Measurements from ENCODE around the gene ZNF516. TPM values are rescaled to one million over a fixed set of nuclear protein-coding genes. Genes with fewer than 3 reads are reported as not detected.

The ZNF516 gene
- polyA plus RNA-seq, 2 of the 4 experiments (the other 2 are of a cell fraction), result 3.9 to 4.9 TPM

GRCh38 chr18:76358774-76359173, 136.3 kb downstream of the ZNF516 start:
- CTCF ChIA-PET, result interaction anchor here (1.2 kb wide), 1 partner anchor 9 kb away, joined by 4 read pairs; no protein-coding TSS in a partner anchor
- Histone ChIP-seq H3K4me1 (no peaks in the 10 kb centered on the region), H3K4me3 (no peak overlapping the region), H3K27ac (no peak overlapping the region), H3K4me2 (no peak overlapping the region), H3K9me3 (no peaks in the 10 kb centered on the region)
- TF ChIP-seq HOXA7 (CRISPR knock-in tag; IDR thresholded peaks at IDR 0.05) (no peak), RCOR1 (IDR thresholded peaks at IDR 0.05; ENCODE audit: low read depth, low read length) (no peak), EHMT2 (IDR thresholded peaks at IDR 0.05; ENCODE audit: low read depth) (no peak), MYC (IDR thresholded peaks at IDR 0.05; ENCODE audit: borderline replicate concordance, low read length) (no peak), PHF8 (IDR thresholded peaks at IDR 0.05; ENCODE audit: borderline replicate concordance, low read depth) (no peak), NFE2L2 (conservative IDR thresholded peaks at IDR 0.05; ENCODE audit: low read length) (no peak), ZFP36 (IDR thresholded peaks at IDR 0.05; ENCODE audit: borderline replicate concordance, partially characterized antibody) (no peak), FOXS1 (CRISPR knock-in tag; IDR thresholded peaks at IDR 0.05) (no peak), TP53 (CRISPR knock-in tag; IDR thresholded peaks at IDR 0.05) (no peak), HOXB13 (CRISPR knock-in tag; IDR thresholded peaks at IDR 0.05; ENCODE audit: low read depth) (no peak), CEBPB (IDR thresholded peaks at IDR 0.05) (no peak), CBX2 (IDR thresholded peaks at IDR 0.05; ENCODE audit: borderline replicate concordance, low read depth) (no peak), FOSL2 (IDR thresholded peaks at IDR 0.05) (no peak), FOSL2 (CRISPR knock-in tag; IDR thresholded peaks at IDR 0.05) (no peak)
- TF ChIP-seq, protein P1, sequence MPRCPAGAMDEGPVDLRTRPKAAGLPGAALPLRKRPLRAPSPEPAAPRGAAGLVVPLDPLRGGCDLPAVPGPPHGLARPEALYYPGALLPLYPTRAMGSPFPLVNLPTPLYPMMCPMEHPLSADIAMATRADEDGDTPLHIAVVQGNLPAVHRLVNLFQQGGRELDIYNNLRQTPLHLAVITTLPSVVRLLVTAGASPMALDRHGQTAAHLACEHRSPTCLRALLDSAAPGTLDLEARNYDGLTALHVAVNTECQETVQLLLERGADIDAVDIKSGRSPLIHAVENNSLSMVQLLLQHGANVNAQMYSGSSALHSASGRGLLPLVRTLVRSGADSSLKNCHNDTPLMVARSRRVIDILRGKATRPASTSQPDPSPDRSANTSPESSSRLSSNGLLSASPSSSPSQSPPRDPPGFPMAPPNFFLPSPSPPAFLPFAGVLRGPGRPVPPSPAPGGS (IDR thresholded peaks at IDR 0.05), result no peak
- DNase-seq (ENCODE audit: low read depth in 1 of 2, low spot score in 1 of 2) (no peak), ATAC-seq (no peak), FAIRE-seq (no peak)
- 74% methylated on average over 7 of the region's 8 CpGs for WGBS (ENCODE audit: missing lambda C conversion rate)
- POLR2A ChIA-PET, result no interaction called here

- no peak overlapping the region for H3K4me2 ChIP-seq
- WGBS (ENCODE audit: missing lambda C conversion rate), result 88% methylated on average over 12 of the region's 12 CpGs
- no peaks in the 10 kb centered on the region for H3K4me1 ChIP-seq
- ChIA-PET POLR2A (no interaction called here), CTCF (interaction anchor here (1.2 kb wide), 1 partner anchor 8 kb away, joined by 4 read pairs; no protein-coding TSS in a partner anchor)
- H3K4me3 ChIP-seq, result no peak overlapping the region
- DNase-seq (ENCODE audit: low read depth in 1 of 2, low spot score in 1 of 2) (no peak), ATAC-seq (no peak), FAIRE-seq (no peak)
- no peaks in the 10 kb centered on the region for H3K9me3 ChIP-seq
- no peak overlapping the region for H3K27ac ChIP-seq
- no peak for TF ChIP-seq PHF8 (IDR thresholded peaks at IDR 0.05; ENCODE audit: borderline replicate concordance, low read depth)
- TF ChIP-seq, protein P2, sequence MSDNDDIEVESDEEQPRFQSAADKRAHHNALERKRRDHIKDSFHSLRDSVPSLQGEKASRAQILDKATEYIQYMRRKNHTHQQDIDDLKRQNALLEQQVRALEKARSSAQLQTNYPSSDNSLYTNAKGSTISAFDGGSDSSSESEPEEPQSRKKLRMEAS (IDR thresholded peaks at IDR 0.05), result no peak
- no peak for TF ChIP-seq FOXS1 (CRISPR knock-in tag; IDR thresholded peaks at IDR 0.05)
- TF ChIP-seq, protein P1 (IDR thresholded peaks at IDR 0.05), result no peak
- no peak for TF ChIP-seq RAD21 (conservative IDR thresholded peaks at IDR 0.05 in 1 of 2, IDR thresholded peaks at IDR 0.05 in 1 of 2)
- no peak for TF ChIP-seq CBX2 (IDR thresholded peaks at IDR 0.05; ENCODE audit: borderline replicate concordance, low read depth)
- no peak for TF ChIP-seq EHMT2 (IDR thresholded peaks at IDR 0.05; ENCODE audit: low read depth)
- TF ChIP-seq, protein P3, sequence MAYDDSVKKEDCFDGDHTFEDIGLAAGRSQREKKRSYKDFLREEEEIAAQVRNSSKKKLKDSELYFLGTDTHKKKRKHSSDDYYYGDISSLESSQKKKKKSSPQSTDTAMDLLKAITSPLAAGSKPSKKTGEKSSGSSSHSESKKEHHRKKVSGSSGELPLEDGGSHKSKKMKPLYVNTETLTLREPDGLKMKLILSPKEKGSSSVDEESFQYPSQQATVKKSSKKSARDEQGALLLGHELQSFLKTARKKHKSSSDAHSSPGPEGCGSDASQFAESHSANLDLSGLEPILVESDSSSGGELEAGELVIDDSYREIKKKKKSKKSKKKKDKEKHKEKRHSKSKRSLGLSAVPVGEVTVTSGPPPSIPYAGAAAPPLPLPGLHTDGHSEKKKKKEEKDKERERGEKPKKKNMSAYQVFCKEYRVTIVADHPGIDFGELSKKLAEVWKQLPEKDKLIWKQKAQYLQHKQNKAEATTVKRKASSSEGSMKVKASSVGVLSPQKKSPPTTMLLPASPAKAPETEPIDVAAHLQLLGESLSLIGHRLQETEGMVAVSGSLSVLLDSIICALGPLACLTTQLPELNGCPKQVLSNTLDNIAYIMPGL (CRISPR knock-in tag; IDR thresholded peaks at IDR 0.05; ENCODE audit: borderline replicate concordance), result no peak
- no peak for TF ChIP-seq E2F6 (IDR thresholded peaks at IDR 0.05; ENCODE audit: borderline replicate concordance, low read depth)
- TF ChIP-seq CTCF (IDR thresholded peaks at IDR 0.05), result no peak
Measured at GRCh38 chr18:76357585-76358260, 137.3 kb downstream of the ZNF516 start.

All from A549 (cell line).